Activated CD4-positive, alpha-beta T cell treated with anti-CD3 and anti-CD28 coated beads, Interleukin-2, amount 10 ng/mL, durations not matched to agents 24 days and 14 days (primary cell): ENCODE measurements around the gene CDYL2. TPM values are rescaled to one million over a fixed set of nuclear protein-coding genes. Genes with fewer than 3 reads are reported as not detected.
A peak's percentile ranks its signal among the peaks of the same experiment; 100 is the strongest.
"Not testable (repeated sequence)": the region's sequence is repeated elsewhere in the genome, so short reads cannot be mapped to it uniquely, and the experiment has no call there.

Experiments
- DNase-seq: peaks from one replicate; pipeline ENCODE4 v3.0.0; 2022
- H3K27ac Mint-ChIP-seq: one replicate; pipeline ENCODE4 v1.8.0; 2022; ENCODE audit warnings: mild to moderate bottlenecking, mixed read lengths
- H3K27me3 Mint-ChIP-seq: one replicate; pipeline ENCODE4 v1.8.0; 2022; ENCODE audit warnings: mixed read lengths
- H3K36me3 Mint-ChIP-seq: one replicate; pipeline ENCODE4 v1.8.0; 2022; ENCODE audit warnings: low read depth, mild to moderate bottlenecking, mixed read lengths
- H3K4me1 Mint-ChIP-seq: one replicate; pipeline ENCODE4 v1.8.0; 2021; ENCODE audit warnings: mixed read lengths
- H3K4me3 Mint-ChIP-seq: one replicate; pipeline ENCODE4 v1.8.0; 2022; ENCODE audit warnings: mild to moderate bottlenecking, moderate library complexity, mixed read lengths
- H3K9me3 Mint-ChIP-seq: one replicate; pipeline ENCODE4 v1.8.0; 2021; ENCODE audit warnings: mixed read lengths
- intact Hi-C: fragments of 100-400 bp; cut with micrococcal nuclease; formaldehyde crosslinking; loops from one replicate; pipeline ENCODE4 v1.15.1; 2023
- total RNA-seq: library from RNA; stranded (reverse); gene quantifications from 2 replicates; pipeline ENCODE4 v1.2.3, GENCODE V29; 2022

The CDYL2 gene
- total RNA-seq, 1 donor from 2014 or later, result 66.9 TPM

- peaks cover 22% of the 10 kb centered on the region for H3K9me3 Mint-ChIP-seq
- peak; percentile 28 for DNase-seq
- no peak overlapping the region for H3K27ac Mint-ChIP-seq
- no peak overlapping the region for H3K4me3 Mint-ChIP-seq
- peaks cover 42% of the 10 kb centered on the region for H3K36me3 Mint-ChIP-seq
- intact Hi-C loops, result no loop called here
- H3K4me1 Mint-ChIP-seq, result peaks cover 16% of the 10 kb centered on the region
- H3K27me3 Mint-ChIP-seq, result no peaks in the 10 kb centered on the region
Observed at GRCh38 chr16:80665356-80665755, 139.0 kb downstream of the CDYL2 start.

DNA sequence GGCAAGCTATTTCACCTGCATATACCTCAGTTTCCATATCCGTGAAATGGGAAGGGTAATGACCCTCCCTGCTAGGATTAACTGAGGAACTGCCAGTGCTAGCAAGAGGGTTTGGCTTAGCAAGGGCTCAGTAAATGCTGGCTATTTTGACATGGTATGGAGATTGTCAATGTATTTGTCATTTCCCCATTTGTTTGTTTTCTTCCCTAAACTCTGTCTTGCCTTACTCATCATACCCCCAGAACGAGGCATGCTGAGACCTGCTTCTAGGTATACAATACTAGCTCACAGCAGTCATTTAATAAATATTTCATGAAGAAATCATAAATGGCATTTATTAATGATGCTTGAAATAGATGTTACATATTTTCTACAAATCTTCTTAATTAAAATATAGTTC, 139.6 kb downstream of the CDYL2 start:
- peaks cover 10% of the 10 kb centered on the region for H3K4me1 Mint-ChIP-seq
- DNase-seq, result peak; percentile 29
- H3K36me3 Mint-ChIP-seq, result peaks cover 42% of the 10 kb centered on the region

GRCh38 chr16:80664226-80664625, 140.2 kb downstream of the CDYL2 start:
- DNase-seq, result peak; percentile 46
- H3K4me1 Mint-ChIP-seq, result peaks cover 9% of the 10 kb centered on the region
- peaks cover 20% of the 10 kb centered on the region for H3K9me3 Mint-ChIP-seq
- no peak overlapping the region for H3K27ac Mint-ChIP-seq
- intact Hi-C loops, result no loop called here
- no peaks in the 10 kb centered on the region for H3K27me3 Mint-ChIP-seq
- H3K36me3 Mint-ChIP-seq, result peaks cover 40% of the 10 kb centered on the region
- H3K4me3 Mint-ChIP-seq, result no peak overlapping the region

More for the DNA sequence above, 139.6 kb downstream of the CDYL2 start:
- Mint-ChIP-seq H3K27me3 (no peaks in the 10 kb centered on the region), H3K9me3 (peaks cover 21% of the 10 kb centered on the region), H3K4me3 (no peak overlapping the region), H3K27ac (no peak overlapping the region)
- intact Hi-C loops, result no loop called here

- intact Hi-C loops, result no loop called here
- H3K9me3 Mint-ChIP-seq, result peaks cover 26% of the 10 kb centered on the region
- H3K27ac Mint-ChIP-seq, result no peak overlapping the region
- peaks cover 43% of the 10 kb centered on the region for H3K36me3 Mint-ChIP-seq
- H3K27me3 Mint-ChIP-seq, result no peaks in the 10 kb centered on the region
- no peak overlapping the region for H3K4me3 Mint-ChIP-seq
- peak; percentile 37 for DNase-seq
- H3K4me1 Mint-ChIP-seq, result peaks cover 12% of the 10 kb centered on the region
Observed at GRCh38 chr16:80663078-80663477, 141.3 kb downstream of the CDYL2 start.

GRCh38 chr16:80659865-80660264, 144.5 kb downstream of the CDYL2 start:
- H3K27ac Mint-ChIP-seq, result no peak overlapping the region
- peaks cover 45% of the 10 kb centered on the region for H3K36me3 Mint-ChIP-seq
- DNase-seq, result no peak
- no peak overlapping the region for H3K4me3 Mint-ChIP-seq
- H3K9me3 Mint-ChIP-seq, result peaks cover 26% of the 10 kb centered on the region
- intact Hi-C loops, result loop anchor here (5.0 kb wide), 3 partner anchors 82 to 337 kb away; no protein-coding TSS in a partner anchor
- H3K4me1 Mint-ChIP-seq, result peaks cover 30% of the 10 kb centered on the region
- H3K27me3 Mint-ChIP-seq, result no peaks in the 10 kb centered on the region

GRCh38 chr16:80656711-80657150, 147.7 kb downstream of the CDYL2 start:
- intact Hi-C loops, result loop anchor here (1.0 to 5.0 kb wide), 8 partner anchors 20 to 341 kb away; partner anchors contain the start of gene DYNLRB2
- H3K27me3 Mint-ChIP-seq, result no peaks in the 10 kb centered on the region
- H3K36me3 Mint-ChIP-seq, result peaks cover 32% of the 10 kb centered on the region
- peak overlapping the region; percentile 85 for H3K4me3 Mint-ChIP-seq
- DNase-seq, result peak; percentile 86
- H3K27ac Mint-ChIP-seq, result peak overlapping the region; percentile 94
- peaks cover 17% of the 10 kb centered on the region for H3K9me3 Mint-ChIP-seq
- peaks cover 31% of the 10 kb centered on the region for H3K4me1 Mint-ChIP-seq

- Mint-ChIP-seq H3K36me3 (peaks cover 29% of the 10 kb centered on the region), H3K4me1 (peaks cover 37% of the 10 kb centered on the region), H3K27me3 (no peaks in the 10 kb centered on the region), H3K9me3 (peaks cover 16% of the 10 kb centered on the region), H3K4me3 (peak overlapping the region; percentile 85), H3K27ac (peak overlapping the region; percentile 94)
- DNase-seq, result no peak
- intact Hi-C loops, result loop anchor here (1.0 to 5.0 kb wide), 7 partner anchors 21 to 341 kb away; partner anchors contain the start of gene DYNLRB2
Observed at GRCh38 chr16:80656161-80656560, 148.2 kb downstream of the CDYL2 start.

DNA sequence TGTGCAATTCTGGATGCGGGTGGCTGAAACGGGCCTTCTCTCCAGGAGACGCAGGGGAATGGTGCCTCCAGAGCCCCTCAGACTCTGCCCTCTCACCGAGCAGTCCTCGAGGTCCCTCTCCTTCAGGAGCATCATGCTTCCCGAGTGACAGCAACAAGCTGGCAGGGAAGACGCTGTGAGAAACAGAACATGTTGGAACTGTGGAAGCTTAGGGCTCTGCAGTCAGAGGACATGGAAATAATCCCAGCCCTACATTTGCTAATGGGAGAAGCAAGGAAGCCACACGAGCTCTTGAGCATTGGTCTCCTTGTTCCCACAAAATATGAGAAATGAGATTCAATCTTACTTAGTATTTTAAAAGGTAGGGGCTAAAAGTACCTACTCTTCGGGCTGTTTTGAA, 148.6 kb downstream of the CDYL2 start:
- Mint-ChIP-seq H3K36me3 (peaks cover 26% of the 10 kb centered on the region), H3K9me3 (peaks cover 13% of the 10 kb centered on the region), H3K4me1 (peaks cover 35% of the 10 kb centered on the region), H3K27ac (peak overlapping the region; percentile 94), H3K27me3 (no peaks in the 10 kb centered on the region), H3K4me3 (peak overlapping the region; percentile 85)
- intact Hi-C loops, result loop anchor here (1.0 to 5.0 kb wide), 7 partner anchors 21 to 342 kb away; partner anchors contain the start of gene DYNLRB2
- no peak for DNase-seq

DNA sequence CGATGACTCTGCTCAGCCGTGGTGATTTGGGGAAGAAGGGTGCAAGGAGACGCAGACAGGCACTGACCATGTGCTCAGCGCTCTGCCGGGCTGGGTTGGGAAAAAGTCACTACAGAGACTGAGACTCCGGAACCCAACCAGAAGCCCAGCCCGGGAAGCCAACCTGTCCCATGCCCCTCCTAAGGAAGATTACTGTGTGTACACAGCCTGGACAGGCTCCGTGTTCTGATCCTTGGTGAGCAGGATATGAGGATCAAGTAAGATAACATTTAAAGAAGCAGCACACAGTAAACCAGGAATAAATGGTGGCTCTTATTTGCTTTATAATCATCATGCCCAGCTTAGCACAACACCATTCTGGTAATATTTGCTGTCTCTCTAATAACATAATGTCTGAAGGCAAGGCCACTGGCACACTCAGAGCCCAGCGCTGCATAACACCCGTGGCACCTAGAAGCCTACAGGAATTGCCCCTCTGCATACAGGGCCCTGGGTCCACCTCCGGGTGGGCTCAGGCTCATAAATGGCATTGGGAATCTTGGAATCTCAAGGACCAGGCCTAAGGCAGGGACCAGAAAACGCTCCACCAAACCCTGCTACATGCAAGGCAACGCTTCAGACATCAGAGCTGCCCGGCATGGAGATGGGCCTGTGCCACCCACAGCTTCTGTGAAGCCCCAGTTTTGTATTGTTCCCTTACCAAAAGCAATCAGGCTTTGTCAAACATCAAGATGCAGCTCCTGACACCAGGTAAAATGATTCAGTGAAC, 150.1 kb downstream of the CDYL2 start:
- intact Hi-C loops, result loop anchor here (1.0 kb wide), 1 partner anchor 12 kb away; no protein-coding TSS in a partner anchor
- H3K9me3 Mint-ChIP-seq, result peaks cover 20% of the 10 kb centered on the region

GRCh38 chr16:80652441-80652840, 152.0 kb downstream of the CDYL2 start:
- intact Hi-C loops, result no loop called here
- Mint-ChIP-seq H3K27me3 (peaks cover 2% of the 10 kb centered on the region), H3K4me1 (peaks cover 44% of the 10 kb centered on the region), H3K27ac (no peak overlapping the region), H3K9me3 (peaks cover 32% of the 10 kb centered on the region), H3K4me3 (no peak overlapping the region), H3K36me3 (peaks cover 27% of the 10 kb centered on the region)
- DNase-seq, result no peak

More for the DNA sequence above, 150.1 kb downstream of the CDYL2 start:
- no peak overlapping the region for H3K4me3 Mint-ChIP-seq
- H3K27ac Mint-ChIP-seq, result no peak overlapping the region
- DNase-seq, result no peak
- peaks cover 46% of the 10 kb centered on the region for H3K4me1 Mint-ChIP-seq
- peaks cover 22% of the 10 kb centered on the region for H3K36me3 Mint-ChIP-seq
- no peaks in the 10 kb centered on the region for H3K27me3 Mint-ChIP-seq

- peak overlapping the region; percentile 6 for H3K27ac Mint-ChIP-seq
- DNase-seq, H3K27me3 Mint-ChIP-seq, intact Hi-C loops: not testable (repeated sequence)
- H3K36me3 Mint-ChIP-seq, result peaks cover 32% of the 10 kb centered on the region
- peaks cover 27% of the 10 kb centered on the region for H3K4me1 Mint-ChIP-seq
- H3K9me3 Mint-ChIP-seq, result peaks cover 37% of the 10 kb centered on the region
- peak overlapping the region; percentile 6 for H3K4me3 Mint-ChIP-seq
Observed at GRCh38 chr16:80650281-80650680, 154.1 kb downstream of the CDYL2 start.

DNA sequence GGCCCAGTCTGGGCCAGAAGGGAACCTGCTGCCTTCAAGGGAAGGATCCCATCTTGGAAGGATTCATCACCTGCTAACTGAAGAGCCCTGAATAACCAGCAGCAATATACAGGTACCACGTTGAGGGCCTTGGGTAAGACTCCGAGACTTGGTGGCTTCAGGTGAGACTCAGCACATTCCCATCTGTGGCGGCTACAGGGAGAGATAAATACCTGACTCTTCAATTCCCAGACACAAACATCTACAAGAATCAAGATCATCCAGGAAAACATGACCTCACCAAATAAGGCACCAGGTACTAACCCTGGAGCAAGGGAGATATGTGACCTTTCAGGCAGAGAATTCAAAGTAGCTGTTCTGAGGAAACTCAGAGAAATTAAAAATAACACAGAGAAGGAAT, 164.1 kb downstream of the CDYL2 start:
- H3K27me3 Mint-ChIP-seq, result no peaks in the 10 kb centered on the region
- DNase-seq, result no peak
- H3K4me3 Mint-ChIP-seq, result no peak overlapping the region
- peaks cover 34% of the 10 kb centered on the region for H3K36me3 Mint-ChIP-seq
- peaks cover 2% of the 10 kb centered on the region for H3K4me1 Mint-ChIP-seq
- peaks cover 17% of the 10 kb centered on the region for H3K9me3 Mint-ChIP-seq
- intact Hi-C loops, result no loop called here
- no peak overlapping the region for H3K27ac Mint-ChIP-seq

GRCh38 chr16:80639636-80640035, 164.8 kb downstream of the CDYL2 start:
- peaks cover 34% of the 10 kb centered on the region for H3K36me3 Mint-ChIP-seq

GRCh38 chr16:80637621-80638020, 166.8 kb downstream of the CDYL2 start:
- Mint-ChIP-seq H3K27me3 (no peaks in the 10 kb centered on the region), H3K4me3 (no peak overlapping the region)
- intact Hi-C loops, result no loop called here

More at GRCh38 chr16:80639636-80640035, 164.8 kb downstream of the CDYL2 start:
- Mint-ChIP-seq H3K27me3 (no peaks in the 10 kb centered on the region), H3K27ac (no peak overlapping the region), H3K4me1 (peaks cover 2% of the 10 kb centered on the region), H3K9me3 (peaks cover 20% of the 10 kb centered on the region), H3K4me3 (no peak overlapping the region)
- intact Hi-C loops, result no loop called here
- DNase-seq, result no peak

More at GRCh38 chr16:80637621-80638020, 166.8 kb downstream of the CDYL2 start:
- DNase-seq, result no peak
- no peaks in the 10 kb centered on the region for H3K4me1 Mint-ChIP-seq
- H3K27ac Mint-ChIP-seq, result no peak overlapping the region
- peaks cover 12% of the 10 kb centered on the region for H3K9me3 Mint-ChIP-seq
- peaks cover 31% of the 10 kb centered on the region for H3K36me3 Mint-ChIP-seq
